HepG2 (cell line): ENCODE results near the gene HSPB6. TPM values are rescaled to one million over a fixed set of nuclear protein-coding genes. Genes with fewer than 3 reads are reported as not detected.

Source experiments
- FUBP1 ChIP-seq: sonication (generic); formaldehyde crosslinking; IDR thresholded peaks from 2 replicates; pipeline ENCODE4 v1.5.1; 2020; ENCODE audit warnings: missing genetic modification reagents, mild to moderate bottlenecking, borderline replicate concordance
- HDAC6 ChIP-seq: fragments of 200-600 bp; sonication (generic); IDR thresholded peaks from 2 replicates; pipeline ENCODE4 v1.7.0; 2017; ENCODE audit warnings: mild to moderate bottlenecking, antibody characterized with exemption, low read length, low read depth
- NBN ChIP-seq: fragments of 450-650 bp; conservative IDR thresholded peaks from 2 replicates; pipeline ENCODE4 v1.6.1; 2017
- NCOR1 ChIP-seq: fragments of 200-600 bp; sonication (generic); IDR thresholded peaks from 2 replicates; pipeline ENCODE4 v1.7.0; 2017; ENCODE audit warnings: antibody characterized with exemption, low read length, borderline replicate concordance
- NFIC ChIP-seq: IDR thresholded peaks from 2 replicates; pipeline ENCODE4 v1.6.1; 2012; ENCODE audit warnings: mild to moderate bottlenecking, low read length, inconsistent platforms
- PBX3 ChIP-seq: sonication (generic); formaldehyde crosslinking; IDR thresholded peaks from 2 replicates; pipeline ENCODE4 v1.8.1; 2023; ENCODE audit warnings: missing genetic modification reagents, inconsistent platforms, borderline replicate concordance
- RFX3 ChIP-seq: IDR thresholded peaks from 2 replicates; pipeline ENCODE4 v1.6.1; 2016; ENCODE audit warnings: missing biosample characterization, missing genetic modification reagents
- RFX5 ChIP-seq: IDR thresholded peaks from 2 replicates; pipeline ENCODE4 v1.6.1; 2011; ENCODE audit warnings: low read depth, low read length, improper control_type of control experiment
- SATB2 ChIP-seq: sonication (generic); formaldehyde crosslinking; IDR thresholded peaks from 2 replicates; pipeline ENCODE4 v1.5.0; 2020; ENCODE audit warnings: missing genetic modification reagents
- SPEN ChIP-seq: sonication (generic); formaldehyde crosslinking; IDR thresholded peaks from 2 replicates; pipeline ENCODE4 v1.5.1; 2020; ENCODE audit warnings: low read depth, mild to moderate bottlenecking, missing genetic modification reagents
- TFDP1 ChIP-seq: IDR thresholded peaks from 2 replicates; pipeline ENCODE4 v1.6.1; 2016; ENCODE audit warnings: missing compliant biosample characterization, missing genetic modification reagents, borderline replicate concordance
- TGIF2 ChIP-seq: IDR thresholded peaks from 2 replicates; pipeline ENCODE4 v1.6.1; 2016; ENCODE audit warnings: control low read depth, missing compliant biosample characterization
- THAP11 ChIP-seq: IDR thresholded peaks from 2 replicates; pipeline ENCODE4 v1.6.1; 2016; ENCODE audit warnings: missing biosample characterization, missing genetic modification reagents
- TRIM24 ChIP-seq: sonication (generic); formaldehyde crosslinking; IDR thresholded peaks from 2 replicates; pipeline ENCODE4 v1.8.0; 2022; ENCODE audit warnings: mild to moderate bottlenecking, missing genetic modification reagents
- YY1 ChIP-seq: IDR thresholded peaks from 2 replicates; pipeline ENCODE4 v1.6.1; 2011; ENCODE audit warnings: low read length, low read depth, moderate library complexity, mild to moderate bottlenecking; ENCODE audit not compliant: insufficient read depth, insufficient replicate concordance
- ZNF17 ChIP-seq: sonication (generic); formaldehyde crosslinking; IDR thresholded peaks from 2 replicates; pipeline ENCODE4 v1.5.0; 2020; ENCODE audit warnings: mild to moderate bottlenecking, missing genetic modification reagents
- ZNF883 ChIP-seq: sonication (generic); formaldehyde crosslinking; IDR thresholded peaks from 2 replicates; pipeline ENCODE4 v1.5.1; 2020; ENCODE audit warnings: mild to moderate bottlenecking, missing genetic modification reagents; ENCODE audit errors: not compliant biosample characterization
- polyA plus RNA-seq, 8 experiments: library from polyadenylated mRNA; depleted of rRNA in 3 of 8; stranded (reverse) in 7 of 8; unstranded in 1 of 8; fragments of >200 nt; fragmentation: Illumina TruSeq in 4 of 8; extraction: Trizol in 4 of 8; gene quantifications; 2 replicates each; pipeline versions ENCODE4 v1.2.1 to v1.2.3, GENCODE V29; 2011 to 2016; ENCODE audit warnings: low read depth in 4 of 8, missing spikeins in 1 of 8, mixed read lengths in 1 of 8; ENCODE audit not compliant: insufficient read depth in 1 of 8
- total RNA-seq, 5 experiments: library from RNA; depleted of rRNA; stranded (reverse); fragments of >200 nt; fragmentation: Illumina TruSeq; extraction: Trizol; gene quantifications; 2 replicates each; pipeline ENCODE4 v1.2.3, GENCODE V29; 2016; ENCODE audit warnings: low read depth in 1 of 5
- TF ChIP-seq, protein P1 (sequence below): sonication (generic); formaldehyde crosslinking; IDR thresholded peaks from 2 replicates; pipeline ENCODE4 v1.4.0; 2020; ENCODE audit warnings: missing genetic modification reagents; ENCODE audit errors: not compliant biosample characterization
- TF ChIP-seq, protein P2 (sequence below), 2 experiments: fragments of 450-650 bp in 1 of 2; sonication (generic) in 1 of 2; formaldehyde crosslinking; IDR thresholded peaks; 2 replicates each; pipeline versions ENCODE4 v1.5.0 to v1.8.0; 2020 to 2022; ENCODE audit warnings: mild to moderate bottlenecking in 1 of 2, missing genetic modification reagents in 1 of 2

The HSPB6 gene
- total and polyA plus RNA-seq, 2 of the 13 experiments (the other 11 are each of a cell fraction or from before 2014, with no cell fraction given) = 0.18 TPM; not detected in 1

DNA sequence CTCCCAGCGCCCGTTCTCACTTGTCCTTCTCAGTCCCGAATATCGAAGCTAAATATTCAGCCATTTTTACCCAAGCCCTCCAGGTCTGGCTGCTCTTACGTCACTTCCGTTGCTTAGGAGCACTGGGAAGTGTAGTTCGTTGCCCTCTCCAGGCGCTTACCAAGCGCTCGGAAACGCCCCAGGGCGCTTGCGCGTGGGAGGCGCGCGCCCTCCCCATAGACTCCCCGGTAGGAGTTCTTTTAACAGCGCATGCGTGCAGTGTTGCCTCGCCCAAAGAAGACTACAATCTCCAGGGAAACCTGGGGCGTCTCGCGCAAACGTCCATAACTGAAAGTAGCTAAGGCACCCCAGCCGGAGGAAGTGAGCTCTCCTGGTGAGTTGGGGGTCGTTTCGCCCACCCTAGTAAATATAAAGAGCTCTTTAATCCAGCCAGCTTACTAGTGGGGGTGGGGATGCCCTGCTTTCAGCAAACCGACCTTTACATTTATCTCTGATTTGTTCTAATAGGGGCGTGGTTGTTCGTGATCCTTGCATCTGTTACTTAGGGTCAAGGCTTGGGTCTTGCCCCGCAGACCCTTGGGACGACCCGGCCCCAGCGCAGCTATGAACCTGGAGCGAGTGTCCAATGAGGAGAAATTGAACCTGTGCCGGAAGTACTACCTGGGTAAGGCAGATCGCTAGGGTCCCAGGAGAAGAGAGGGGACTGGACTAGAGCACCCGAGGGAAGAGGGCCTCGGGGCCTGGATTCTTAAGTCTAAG lies 11.3 kb downstream of the HSPB6 start, which contains the start of the genes PSENEN and U2AF1L4 (continued):
- TF ChIP-seq HDAC6 = no peak
- no peak for TF ChIP-seq NBN
- no peak for TF ChIP-seq ZNF17
- TF ChIP-seq, protein P1, sequence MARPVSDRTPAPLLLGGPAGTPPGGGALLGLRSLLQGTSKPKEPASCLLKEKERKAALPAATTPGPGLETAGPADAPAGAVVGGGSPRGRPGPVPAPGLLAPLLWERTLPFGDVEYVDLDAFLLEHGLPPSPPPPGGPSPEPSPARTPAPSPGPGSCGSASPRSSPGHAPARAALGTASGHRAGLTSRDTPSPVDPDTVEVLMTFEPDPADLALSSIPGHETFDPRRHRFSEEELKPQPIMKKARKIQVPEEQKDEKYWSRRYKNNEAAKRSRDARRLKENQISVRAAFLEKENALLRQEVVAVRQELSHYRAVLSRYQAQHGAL = no peak
- TF ChIP-seq TRIM24 = no peak
- 0 out of 2 replicates have a peak, but pooled peaks have one; percentile 37 for TF ChIP-seq TFDP1 (CRISPR knock-in tag)
- TF ChIP-seq RFX3 (CRISPR knock-in tag) = peak; percentile 72
- TF ChIP-seq FUBP1 (CRISPR knock-in tag) = no peak
- TF ChIP-seq RFX5 = no peak
- TF ChIP-seq SPEN (CRISPR knock-in tag) = no peak; the same call in 1 of the 2 replicates
- peak; percentile 97 for TF ChIP-seq THAP11
- no peak for TF ChIP-seq NFIC
- TF ChIP-seq NCOR1 = no peak
- TF ChIP-seq TGIF2 (CRISPR knock-in tag) = 0 out of 2 replicates have a peak, but pooled peaks have one; percentile 29
- peak; percentile 90 for TF ChIP-seq YY1
- TF ChIP-seq, protein P2, sequence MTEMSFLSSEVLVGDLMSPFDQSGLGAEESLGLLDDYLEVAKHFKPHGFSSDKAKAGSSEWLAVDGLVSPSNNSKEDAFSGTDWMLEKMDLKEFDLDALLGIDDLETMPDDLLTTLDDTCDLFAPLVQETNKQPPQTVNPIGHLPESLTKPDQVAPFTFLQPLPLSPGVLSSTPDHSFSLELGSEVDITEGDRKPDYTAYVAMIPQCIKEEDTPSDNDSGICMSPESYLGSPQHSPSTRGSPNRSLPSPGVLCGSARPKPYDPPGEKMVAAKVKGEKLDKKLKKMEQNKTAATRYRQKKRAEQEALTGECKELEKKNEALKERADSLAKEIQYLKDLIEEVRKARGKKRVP (CRISPR knock-in tag; IDR thresholded peaks at IDR 0.05) = peak in 1 of 2 experiments; percentile 58; a peak in 2 of 4 replicates
- TF ChIP-seq SATB2 = no peak
- no peak for TF ChIP-seq PBX3 (CRISPR knock-in tag)
- TF ChIP-seq ZNF883 (CRISPR knock-in tag) = no peak
